ENCODE data around the gene STRN4.

The STRN4 gene

DNA sequence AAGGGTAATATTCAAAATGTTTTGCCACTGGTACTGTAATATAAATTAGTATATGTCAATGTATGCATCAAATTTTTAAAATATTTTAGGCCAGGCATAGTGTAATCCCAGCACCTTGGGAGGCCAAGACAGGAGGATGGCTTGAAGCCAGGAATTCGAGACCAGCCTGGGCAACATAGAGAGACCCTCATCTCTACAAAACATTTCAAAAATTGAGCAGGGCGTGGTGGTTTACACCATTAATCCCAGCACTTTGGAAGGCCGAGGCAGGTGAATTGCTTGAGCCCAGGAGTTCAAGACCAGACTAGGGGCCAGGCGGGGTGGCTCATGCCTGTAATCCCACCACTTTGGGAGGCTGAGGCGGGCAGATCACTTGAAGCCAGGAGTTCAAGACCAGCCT is 14.1 kb upstream of the STRN4 start:
- H3K4me3 ChIP-seq (replicated peaks; ENCODE audit: low read depth, low read length) = no peak overlapping the region
- DNase-seq (ENCODE audit: extremely low read depth, low read depth) = no peak
- TF ChIP-seq, protein P1, sequence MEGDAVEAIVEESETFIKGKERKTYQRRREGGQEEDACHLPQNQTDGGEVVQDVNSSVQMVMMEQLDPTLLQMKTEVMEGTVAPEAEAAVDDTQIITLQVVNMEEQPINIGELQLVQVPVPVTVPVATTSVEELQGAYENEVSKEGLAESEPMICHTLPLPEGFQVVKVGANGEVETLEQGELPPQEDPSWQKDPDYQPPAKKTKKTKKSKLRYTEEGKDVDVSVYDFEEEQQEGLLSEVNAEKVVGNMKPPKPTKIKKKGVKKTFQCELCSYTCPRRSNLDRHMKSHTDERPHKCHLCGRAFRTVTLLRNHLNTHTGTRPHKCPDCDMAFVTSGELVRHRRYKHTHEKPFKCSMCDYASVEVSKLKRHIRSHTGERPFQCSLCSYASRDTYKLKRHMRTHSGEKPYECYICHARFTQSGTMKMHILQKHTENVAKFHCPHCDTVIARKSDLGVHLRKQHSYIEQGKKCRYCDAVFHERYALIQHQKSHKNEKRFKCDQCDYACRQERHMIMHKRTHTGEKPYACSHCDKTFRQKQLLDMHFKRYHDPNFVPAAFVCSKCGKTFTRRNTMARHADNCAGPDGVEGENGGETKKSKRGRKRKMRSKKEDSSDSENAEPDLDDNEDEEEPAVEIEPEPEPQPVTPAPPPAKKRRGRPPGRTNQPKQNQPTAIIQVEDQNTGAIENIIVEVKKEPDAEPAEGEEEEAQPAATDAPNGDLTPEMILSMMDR (IDR thresholded peaks at IDR 0.05; ENCODE audit: low read depth, low read length, missing control alignments) = no peak

DNA sequence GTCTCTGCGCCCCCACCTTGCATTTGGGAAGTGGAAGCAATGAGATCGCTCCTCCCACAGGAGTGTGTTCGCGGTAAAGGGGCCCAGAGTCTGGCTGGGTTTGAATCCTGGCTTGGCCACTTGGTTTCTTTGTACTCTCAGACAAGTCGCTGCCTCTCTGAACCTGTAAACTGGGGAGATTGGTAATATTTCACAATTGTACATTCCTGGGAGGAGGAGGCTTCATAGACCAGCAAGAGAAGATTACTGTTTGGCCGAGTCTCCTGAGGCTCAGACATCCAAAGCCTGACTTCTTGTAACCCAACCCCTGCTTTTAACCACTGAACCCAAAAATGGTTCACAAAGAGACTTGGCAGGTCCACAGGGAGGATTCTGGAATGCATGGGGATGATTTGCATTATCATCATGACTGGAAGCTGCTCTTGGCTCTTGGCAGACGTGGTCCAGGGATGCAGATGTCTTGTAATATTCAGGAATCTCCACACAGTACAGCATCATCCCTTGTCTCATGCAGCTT is 13.6 kb upstream of the STRN4 start:
- TF ChIP-seq, protein P1 (IDR thresholded peaks at IDR 0.05; ENCODE audit: low read depth, low read length, missing control alignments) = no peak
- no peak overlapping the region for H3K4me3 ChIP-seq (replicated peaks; ENCODE audit: low read depth, low read length)
- peak; percentile 56 for DNase-seq (ENCODE audit: extremely low read depth, low read depth)

DNA sequence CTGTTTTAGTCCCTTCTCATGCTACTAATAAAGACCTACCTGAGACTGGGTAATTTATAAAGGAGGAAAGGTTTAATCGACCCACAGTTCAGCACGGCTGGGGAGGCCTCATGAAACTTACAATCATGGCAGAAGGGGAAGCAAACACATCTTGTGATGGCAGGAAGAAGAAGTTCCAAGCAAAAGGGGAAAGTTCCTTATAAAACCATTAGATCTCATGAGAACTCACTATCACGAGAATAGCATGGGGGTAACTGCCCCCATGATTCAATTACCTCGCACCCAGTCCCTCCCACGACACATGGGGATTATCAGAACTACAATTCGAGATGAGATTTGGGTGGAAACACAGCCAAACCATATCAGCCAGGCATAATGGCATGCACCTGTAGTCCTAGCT is 13.0 kb upstream of the STRN4 start:
- DNase-seq (ENCODE audit: extremely low read depth, low read depth) = no peak
- TF ChIP-seq, protein P1 (IDR thresholded peaks at IDR 0.05; ENCODE audit: low read depth, low read length, missing control alignments) = no peak
- H3K4me3 ChIP-seq (replicated peaks; ENCODE audit: low read depth, low read length) = no peak overlapping the region

DNA sequence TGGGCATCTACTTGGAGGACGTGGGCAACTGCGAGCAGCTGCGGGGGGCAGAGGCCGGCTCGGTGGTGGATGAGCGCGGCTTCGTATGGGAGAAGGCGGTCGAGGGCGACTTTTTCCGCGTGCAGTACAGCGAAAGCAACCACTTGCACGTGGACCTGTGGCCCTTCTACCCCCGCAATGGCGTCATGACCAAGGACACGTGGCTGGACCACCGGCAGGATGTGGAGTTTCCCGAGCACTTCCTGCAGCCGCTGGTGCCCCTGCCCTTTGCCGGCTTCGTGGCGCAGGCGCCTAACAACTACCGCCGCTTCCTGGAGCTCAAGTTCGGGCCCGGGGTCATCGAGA is 10.3 kb upstream of the STRN4 start:
- DNase-seq (ENCODE audit: extremely low read depth, low read depth) = no peak
- H3K4me3 ChIP-seq (replicated peaks; ENCODE audit: low read depth, low read length) = no peak overlapping the region
- TF ChIP-seq, protein P1 (IDR thresholded peaks at IDR 0.05; ENCODE audit: low read depth, low read length, missing control alignments) = no peak

DNA sequence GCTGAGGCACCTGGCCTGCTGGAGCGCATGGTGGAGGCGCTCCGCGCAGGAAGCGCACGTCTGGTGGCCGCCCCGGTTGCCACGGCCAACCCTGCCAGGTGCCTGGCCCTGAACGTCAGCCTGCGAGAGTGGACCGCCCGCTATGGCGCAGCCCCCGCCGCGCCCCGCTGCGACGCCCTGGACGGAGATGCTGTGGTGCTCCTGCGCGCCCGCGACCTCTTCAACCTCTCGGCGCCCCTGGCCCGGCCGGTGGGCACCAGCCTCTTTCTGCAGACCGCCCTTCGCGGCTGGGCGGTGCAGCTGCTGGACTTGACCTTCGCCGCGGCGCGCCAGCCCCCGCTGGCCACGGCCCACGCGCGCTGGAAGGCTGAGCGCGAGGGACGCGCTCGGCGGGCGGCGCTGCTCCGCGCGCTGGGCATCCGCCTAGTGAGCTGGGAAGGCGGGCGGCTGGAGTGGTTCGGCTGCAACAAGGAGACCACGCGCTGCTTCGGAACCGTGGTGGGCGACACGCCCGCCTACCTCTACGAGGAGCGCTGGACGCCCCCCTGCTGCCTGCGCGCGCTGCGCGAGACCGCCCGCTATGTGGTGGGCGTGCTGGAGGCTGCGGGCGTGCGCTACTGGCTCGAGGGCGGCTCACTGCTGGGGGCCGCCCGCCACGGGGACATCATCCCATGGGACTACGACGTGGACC is 9.7 kb upstream of the STRN4 start:
- TF ChIP-seq, protein P1 (IDR thresholded peaks at IDR 0.05; ENCODE audit: low read depth, low read length, missing control alignments) = no peak
- DNase-seq (ENCODE audit: extremely low read depth, low read depth) = no peak

DNA sequence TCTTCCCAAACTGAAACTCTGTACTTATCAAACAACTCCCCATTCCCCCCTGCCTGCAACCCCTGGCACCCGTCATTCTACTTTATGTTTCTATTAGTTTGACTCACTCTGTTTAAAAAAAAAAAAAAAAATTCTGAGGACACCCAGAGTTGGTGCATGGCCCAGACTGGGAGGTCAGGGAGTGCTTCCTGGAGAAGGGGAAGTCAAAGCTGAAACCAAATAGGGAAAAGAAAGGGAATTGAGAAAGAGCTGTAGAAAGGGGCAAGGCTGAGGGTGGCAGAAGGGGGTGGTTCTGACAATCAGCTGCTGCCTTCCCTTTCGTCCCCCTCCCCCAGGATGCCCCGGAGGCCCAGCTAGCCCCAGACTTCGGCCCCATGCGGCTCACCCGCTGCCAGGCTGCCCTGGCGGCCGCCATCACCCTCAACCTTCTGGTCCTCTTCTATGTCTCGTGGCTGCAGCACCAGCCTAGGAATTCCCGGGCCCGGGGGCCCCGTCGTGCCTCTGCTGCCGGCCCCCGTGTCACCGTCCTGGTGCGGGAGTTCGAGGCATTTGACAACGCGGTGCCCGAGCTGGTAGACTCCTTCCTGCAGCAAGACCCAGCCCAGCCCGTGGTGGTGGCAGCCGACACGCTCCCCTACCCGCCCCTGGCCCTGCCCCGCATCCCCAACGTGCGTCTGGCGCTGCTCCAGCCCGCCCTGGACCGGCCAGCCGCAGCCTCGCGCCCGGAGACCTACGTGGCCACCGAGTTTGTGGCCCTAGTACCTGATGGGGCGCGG is 9.0 kb upstream of the STRN4 start:
- H3K4me3 ChIP-seq (replicated peaks; ENCODE audit: low read depth, low read length) = no peak overlapping the region
- TF ChIP-seq, protein P1 (IDR thresholded peaks at IDR 0.05; ENCODE audit: low read depth, low read length, missing control alignments) = no peak
- DNase-seq (ENCODE audit: extremely low read depth, low read depth) = no peak

More for the DNA sequence above, 9.7 kb upstream of the STRN4 start:
- H3K4me3 ChIP-seq (replicated peaks; ENCODE audit: low read depth, low read length) = no peak overlapping the region
